Measurements from ENCODE around the gene CMIP.

CMIP gene

GRCh38 chr16:81586977-81587625 is 142.5 kb downstream of the CMIP start:
- DNase-seq (ENCODE audit: low read depth): no peak

DNA sequence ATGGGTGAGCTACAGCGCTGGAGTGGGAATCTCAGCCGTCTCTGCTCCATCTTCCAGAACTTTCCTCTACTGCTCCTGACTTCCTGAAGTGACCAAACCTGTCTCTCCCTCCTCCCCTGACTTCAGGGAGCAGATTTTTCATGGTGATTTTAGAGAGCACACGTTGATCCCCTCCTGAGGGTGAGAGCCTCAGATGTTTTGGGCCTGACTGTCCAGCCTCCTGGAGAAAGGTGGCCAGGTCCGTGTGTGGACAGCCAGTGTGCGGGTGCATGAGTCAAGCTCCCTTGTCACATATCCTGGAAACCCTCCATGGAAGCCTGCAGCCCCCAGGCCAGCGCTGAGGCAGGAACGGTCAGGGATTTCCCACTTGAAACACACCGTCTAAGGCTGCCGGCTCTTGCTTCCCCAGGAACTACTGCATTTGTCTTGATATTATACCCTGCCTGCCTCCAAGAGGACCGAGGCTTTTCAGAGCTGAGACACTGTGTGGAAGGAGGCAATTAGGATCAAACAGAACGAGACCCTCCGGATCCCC is 143.1 kb downstream of the CMIP start:
- no peak for DNase-seq (ENCODE audit: low read depth)

DNA sequence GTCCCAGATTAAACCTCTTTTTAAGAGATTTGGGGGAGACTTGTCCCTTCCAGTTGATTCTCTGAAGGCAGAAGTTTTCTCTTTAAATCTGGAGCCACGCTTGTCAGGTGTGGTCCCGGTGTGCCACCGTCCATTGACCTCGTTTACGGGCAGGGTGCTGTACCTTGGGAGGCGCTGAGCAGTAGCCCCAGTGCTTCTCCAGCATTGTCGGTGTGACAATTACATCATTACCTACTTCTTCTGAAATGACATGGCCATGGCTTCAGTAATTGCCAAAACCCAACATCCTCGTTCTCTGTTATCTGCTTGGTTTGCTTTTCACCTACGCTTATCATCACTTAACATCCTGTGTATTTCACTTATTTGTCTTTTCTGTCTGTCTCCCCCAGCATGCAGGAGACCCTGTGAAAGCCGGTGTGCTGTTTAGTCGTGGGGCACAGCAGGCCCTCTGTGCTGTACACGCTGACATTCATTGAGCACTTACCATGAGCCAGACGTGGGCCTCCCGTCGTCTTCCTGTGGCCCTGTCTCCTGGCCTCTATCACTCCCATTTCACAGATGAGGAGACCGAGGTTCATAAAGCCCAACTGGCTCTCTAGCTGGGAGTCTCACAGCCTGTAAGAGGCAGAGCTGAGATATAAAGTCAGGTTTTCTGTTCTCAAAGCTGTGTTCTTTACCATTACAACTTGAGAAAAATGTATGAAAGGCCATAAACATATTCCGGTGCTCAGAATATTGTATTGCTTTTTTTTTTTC is 143.9 kb downstream of the CMIP start:
- DNase-seq (ENCODE audit: low read depth): no peak

DNA sequence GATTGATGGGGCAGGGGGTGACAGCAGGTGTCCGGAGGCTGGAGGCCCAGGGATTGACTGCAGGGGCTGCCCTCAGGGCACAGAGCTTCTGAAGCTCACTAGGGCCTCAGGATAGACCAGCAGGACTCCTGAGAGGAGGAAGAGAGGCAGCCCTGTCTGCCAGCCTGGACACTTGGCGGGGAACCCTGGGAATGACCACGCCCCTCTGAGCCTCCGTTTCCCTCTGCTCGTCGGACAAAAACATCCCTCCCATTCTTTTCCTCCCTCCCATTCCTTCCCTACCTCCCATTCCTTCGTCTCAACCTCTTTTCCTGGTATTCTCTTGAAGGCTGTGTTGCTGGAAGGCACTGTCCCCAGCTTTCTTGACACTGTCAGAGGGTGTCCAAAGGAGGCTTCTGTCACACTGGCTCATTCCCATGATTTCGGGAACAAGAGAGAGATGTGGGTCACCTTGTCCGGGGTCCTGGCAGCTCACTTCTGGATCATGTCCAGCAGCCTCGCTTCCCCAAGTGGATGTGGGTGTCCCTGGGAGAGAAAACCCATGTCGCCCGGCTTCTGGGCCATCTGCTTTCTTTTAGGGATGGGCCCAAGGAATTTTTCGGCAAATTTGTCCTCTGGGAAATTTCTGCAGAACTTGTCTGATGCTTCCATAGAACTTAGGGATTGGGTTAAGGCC is 145.5 kb downstream of the CMIP start:
- DNase-seq (ENCODE audit: low read depth): no peak

DNA sequence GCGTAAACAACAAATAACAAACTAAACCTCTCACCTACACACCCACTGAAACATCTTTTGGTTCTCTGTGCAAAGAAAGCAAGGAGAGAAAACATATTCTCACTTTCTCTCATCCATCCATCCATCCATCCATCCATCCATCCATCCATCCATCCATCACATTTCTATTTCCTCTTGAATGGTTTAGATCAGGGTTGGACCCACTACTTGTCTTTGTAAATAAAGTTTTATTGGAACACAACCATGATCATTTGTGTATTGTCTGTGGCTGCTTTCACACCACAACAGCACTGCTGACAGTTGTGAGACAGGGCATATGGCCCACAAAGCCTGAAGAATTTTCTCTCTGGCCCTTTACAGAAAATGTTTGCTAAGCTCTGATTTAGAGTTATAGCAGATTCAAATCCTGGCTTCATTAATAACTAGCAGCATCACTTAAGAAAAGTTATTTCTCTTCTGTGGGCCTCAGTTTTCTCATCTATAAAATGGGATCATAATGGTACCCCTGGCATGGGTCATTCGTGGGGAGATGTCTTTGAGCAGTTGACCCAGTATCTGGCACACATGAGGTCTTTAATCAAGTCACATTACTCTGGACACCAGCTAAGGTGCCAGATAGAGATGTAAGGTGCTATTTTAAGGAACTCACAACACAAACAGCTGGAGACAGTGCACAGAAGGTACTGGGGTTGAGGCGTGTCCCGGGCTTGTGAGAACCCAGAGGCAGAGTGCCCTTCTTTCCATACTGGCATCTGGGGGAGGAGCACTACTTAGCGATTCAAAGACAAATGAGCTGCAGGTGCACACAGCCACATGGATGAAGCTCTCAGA is 146.3 kb downstream of the CMIP start:
- DNase-seq (ENCODE audit: low read depth): no peak

DNA sequence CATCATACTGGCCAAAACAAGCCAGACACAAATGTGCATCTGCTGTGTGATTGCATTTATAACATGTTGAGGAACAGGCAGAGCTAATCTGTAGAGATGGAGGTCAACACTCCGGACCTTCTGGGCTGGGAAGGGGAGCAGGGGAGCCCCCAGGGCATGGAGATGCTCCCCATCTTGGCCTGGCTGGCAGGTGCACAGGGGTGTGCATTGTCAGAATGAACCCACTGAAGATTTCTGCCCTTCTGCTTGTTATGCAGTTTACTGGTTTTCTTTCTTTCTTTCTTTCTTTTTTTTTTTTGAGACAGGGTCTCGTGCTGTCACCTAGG is 146.9 kb downstream of the CMIP start:
- DNase-seq (ENCODE audit: low read depth): no peak

- no peak for DNase-seq (ENCODE audit: low read depth)
Observed at GRCh38 chr16:81592353-81592866, 147.8 kb downstream of the CMIP start.

GRCh38 chr16:81593481-81593880 is 148.9 kb downstream of the CMIP start:
- DNase-seq (ENCODE audit: low read depth): no peak

DNA sequence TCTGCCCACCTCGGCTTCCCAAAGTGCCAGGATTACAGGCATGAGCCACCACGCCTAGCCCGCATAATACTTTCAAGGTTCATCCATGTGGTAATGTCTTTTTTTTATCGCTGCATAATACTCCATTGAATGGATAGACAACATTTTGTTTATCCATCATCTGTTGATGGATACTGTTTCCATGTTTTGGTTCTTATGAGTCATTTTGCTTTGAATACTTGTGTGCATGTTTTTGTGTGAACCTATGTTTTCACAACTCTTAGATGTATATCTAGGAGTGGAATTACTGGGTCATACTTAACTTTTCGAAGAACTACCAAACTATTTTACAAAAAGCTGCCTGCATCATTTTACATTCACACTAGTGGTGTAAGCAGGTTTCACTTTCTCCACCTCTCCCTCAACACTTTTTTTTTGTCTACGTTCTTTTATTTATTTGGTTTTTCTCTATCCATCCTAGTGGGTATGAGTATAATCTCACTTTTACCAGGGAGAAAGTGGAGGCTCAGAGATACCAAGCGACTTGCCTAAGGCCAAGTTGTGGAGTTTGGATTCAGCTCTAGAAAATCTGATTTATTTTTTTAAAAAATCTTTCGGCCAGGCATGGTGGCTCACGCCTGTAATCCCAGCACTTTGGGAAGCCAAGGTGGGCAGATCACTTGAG is 151.2 kb downstream of the CMIP start:
- no peak for DNase-seq (ENCODE audit: low read depth)

GRCh38 chr16:81597079-81597658 is 152.6 kb downstream of the CMIP start:
- DNase-seq (ENCODE audit: low read depth): no peak

DNA sequence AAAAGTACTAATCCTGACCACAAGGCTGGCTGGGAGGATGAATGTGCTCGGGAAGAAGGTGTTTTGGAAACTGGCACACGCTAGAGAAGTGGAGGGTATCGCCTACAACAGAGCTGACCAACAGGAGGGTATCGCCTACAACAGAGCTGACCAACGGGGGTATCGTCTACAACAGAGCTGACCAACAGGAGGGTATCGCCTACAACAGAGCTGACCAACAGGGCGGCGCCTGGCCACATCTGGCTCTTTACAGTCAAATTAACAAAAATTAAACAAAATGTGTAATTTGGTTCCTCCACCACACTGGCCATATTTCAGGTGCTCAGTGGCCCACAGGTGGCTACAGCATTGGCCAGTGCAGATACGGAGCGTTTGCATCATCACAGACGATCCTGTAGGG is 153.5 kb downstream of the CMIP start:
- no peak for DNase-seq (ENCODE audit: low read depth)

DNA sequence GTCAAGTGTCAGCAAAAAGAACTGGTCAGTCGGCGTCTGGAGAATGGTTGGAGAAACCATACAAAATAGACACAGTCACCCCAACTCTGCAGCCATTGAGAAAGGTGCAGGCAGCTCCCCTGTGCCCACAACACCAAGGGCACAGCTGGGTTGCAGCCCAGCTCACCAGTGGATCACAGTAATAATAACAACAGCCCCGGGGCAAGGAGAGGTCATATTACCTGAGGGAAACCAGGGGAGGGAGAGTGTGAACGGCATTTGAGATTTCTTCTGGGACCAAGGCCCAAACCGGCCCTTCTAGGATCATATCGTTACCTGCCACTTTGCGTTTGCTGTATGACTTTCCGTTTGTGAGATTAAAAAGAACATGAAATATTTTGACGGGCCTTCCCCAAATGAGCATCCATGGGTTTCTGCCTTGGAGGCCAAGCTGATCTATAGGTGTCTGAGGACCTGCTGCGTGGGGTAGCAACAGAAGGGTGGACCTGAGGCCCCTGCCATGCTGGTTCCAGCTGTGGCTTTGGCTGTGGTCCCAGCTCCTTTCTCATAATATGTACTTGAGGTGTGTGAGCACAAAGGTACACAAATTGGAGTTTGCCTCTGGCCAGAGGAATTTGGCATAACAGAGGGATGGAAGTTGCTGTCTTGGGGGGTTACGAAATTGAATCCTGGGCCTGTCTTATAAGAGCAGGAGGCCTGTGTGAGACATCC is 154.6 kb downstream of the CMIP start:
- DNase-seq (ENCODE audit: low read depth): no peak

- no peak for DNase-seq (ENCODE audit: low read depth)
Observed at GRCh38 chr16:81600275-81600674, 155.7 kb downstream of the CMIP start.

GRCh38 chr16:81601008-81601428 is 156.4 kb downstream of the CMIP start:
- DNase-seq (ENCODE audit: low read depth): no peak

DNA sequence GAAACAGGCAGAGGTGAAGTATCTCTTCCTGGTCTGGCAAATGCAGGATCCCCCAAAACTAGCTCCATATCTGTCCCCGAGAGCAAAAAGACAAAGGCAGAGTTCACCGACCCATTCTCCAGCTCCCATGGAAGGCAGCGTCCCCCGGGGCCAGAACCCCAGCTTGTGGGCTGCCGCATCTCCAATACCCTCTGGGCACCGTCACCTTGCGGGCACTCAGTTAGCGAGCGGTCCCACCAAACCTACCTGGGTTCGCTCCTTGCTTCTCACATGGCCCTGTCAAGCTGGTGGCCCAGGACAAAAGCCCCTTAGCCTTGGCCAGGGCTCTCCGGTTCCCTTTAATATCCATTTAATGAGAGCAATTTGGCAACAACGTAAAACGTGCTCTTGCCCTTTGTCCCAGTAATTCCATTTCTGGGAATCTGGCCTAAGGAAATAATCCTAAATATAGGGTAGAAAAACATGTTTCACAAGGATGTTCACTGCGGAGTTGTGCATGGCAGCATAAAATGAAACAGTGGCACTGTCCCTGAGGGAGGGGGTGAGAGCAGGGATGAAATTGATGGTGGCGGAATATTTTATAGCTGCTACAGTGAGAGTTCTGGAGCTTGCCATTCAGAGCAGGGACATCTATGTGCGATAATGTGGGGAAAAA is 157.1 kb downstream of the CMIP start:
- no peak for DNase-seq (ENCODE audit: low read depth)

DNA sequence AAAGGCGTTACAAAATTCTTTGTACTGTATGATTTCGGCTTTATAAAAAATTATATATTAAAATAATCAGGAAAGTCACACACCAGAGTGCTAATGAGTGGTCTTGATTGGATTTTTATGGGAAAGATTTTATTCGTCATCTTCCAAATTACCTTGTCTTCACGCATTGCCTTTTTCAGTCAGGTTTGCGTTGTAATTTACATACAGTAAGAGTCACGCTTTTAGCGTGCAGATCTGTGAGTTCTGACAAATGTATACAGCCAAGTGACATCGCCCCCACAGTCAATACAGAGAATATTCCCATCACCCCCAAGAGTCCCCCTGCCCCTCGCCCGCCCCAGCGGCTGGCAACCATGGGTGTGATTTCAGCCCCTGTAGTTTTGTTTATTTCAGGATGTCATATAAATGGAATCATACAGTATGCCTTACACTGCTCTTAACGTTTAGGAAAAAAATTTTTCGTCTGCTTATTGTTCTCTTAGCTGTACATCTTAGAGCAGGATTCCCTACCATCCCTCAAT is 157.7 kb downstream of the CMIP start:
- no peak for DNase-seq (ENCODE audit: low read depth)

- no peak for DNase-seq (ENCODE audit: low read depth)
Observed at GRCh38 chr16:81602792-81603191, 158.2 kb downstream of the CMIP start.

GRCh38 chr16:81604960-81605383 is 160.4 kb downstream of the CMIP start:
- no peak for DNase-seq (ENCODE audit: low read depth)

- DNase-seq (ENCODE audit: low read depth): no peak
Observed at GRCh38 chr16:81606039-81606438, 161.4 kb downstream of the CMIP start.

GRCh38 chr16:81607006-81607405 is 162.4 kb downstream of the CMIP start:
- DNase-seq (ENCODE audit: low read depth): no peak

All from non-pigmented ciliary epithelial cell (primary cell).